Spinal cord (tissue), 10 donors: ENCODE results near the gene SCAF8. TPM values are rescaled to one million over a fixed set of nuclear protein-coding genes. Genes with fewer than 3 reads are reported as not detected.

Experiments used
- DNase-seq, 6 donors: peaks; one replicate each; pipeline versions ENCODE4 v3.0.0 to v3.0.0-alpha.2; 2013 to 2015; ENCODE audit warnings: low spot score in 6 of 6, low read depth in 4 of 6
- H3K27ac ChIP-seq: one replicate; pipeline ENCODE4 v1.5.1; 2013; ENCODE audit warnings: low read depth, low read length, control low read depth
- H3K27me3 ChIP-seq: one replicate; pipeline ENCODE4 v1.6.1; 2013; ENCODE audit warnings: low read length; ENCODE audit not compliant: control insufficient read depth, insufficient read depth
- H3K36me3 ChIP-seq: one replicate; pipeline ENCODE4 v1.6.1; 2013; ENCODE audit warnings: low read length; ENCODE audit not compliant: control insufficient read depth, insufficient read depth
- H3K4me1 ChIP-seq: one replicate; pipeline ENCODE4 v1.6.1; 2013; ENCODE audit warnings: low read length; ENCODE audit not compliant: control insufficient read depth, insufficient read depth
- H3K4me3 ChIP-seq: one replicate; pipeline ENCODE4 v1.5.1; 2013; ENCODE audit warnings: low read depth, low read length, control low read depth
- H3K9me3 ChIP-seq: one replicate; pipeline ENCODE4 v1.6.1; 2013; ENCODE audit warnings: low read length; ENCODE audit not compliant: control insufficient read depth, insufficient read depth
- WGBS: methylation state at CpG from one replicate; pipeline ENCODE4 v1.1.5; 2013; ENCODE audit warnings: missing lambda C conversion rate; ENCODE audit not compliant: insufficient coverage; 5-methylcytosine and 5-hydroxymethylcytosine counted together
- polyA plus RNA-seq, 2 donors: library from polyadenylated mRNA; unstranded; fragments of 120-200 nt; gene quantifications; one replicate each; pipeline ENCODE4 v1.2.1, GENCODE V29; 2013; ENCODE audit not compliant: insufficient read length in 2 of 2
- total RNA-seq, 2 donors: library from RNA; depleted of rRNA in 1 of 2; stranded (reverse); fragments of 120-200 nt in 1 of 2; fragments of >200 nt in 1 of 2; gene quantifications; one replicate each; pipeline versions ENCODE4 v1.2.3 to v1.2.4, GENCODE V29; 2013 to 2014
- donor health status: healthy.

Gene SCAF8
- total and polyA plus RNA-seq, 4 donors, result 31.1 to 69.8 (median 45.4) TPM

- no peak overlapping the region for H3K27ac ChIP-seq
- no peak overlapping the region for H3K4me3 ChIP-seq
- H3K4me1 ChIP-seq, result peaks cover 23% of the 10 kb centered on the region
- H3K36me3 ChIP-seq, result no peaks in the 10 kb centered on the region
- WGBS, result 94% methylated on average over 24 of the region's 24 CpGs
- H3K9me3 ChIP-seq, result no peaks in the 10 kb centered on the region
- H3K27me3 ChIP-seq, result no peaks in the 10 kb centered on the region
- DNase-seq, result no peak
Measured at GRCh38 chr6:154731296-154732218, 1.7 kb upstream of the SCAF8 start.

- Histone ChIP-seq H3K9me3 (no peaks in the 10 kb centered on the region), H3K4me1 (peaks cover 28% of the 10 kb centered on the region), H3K27me3 (no peaks in the 10 kb centered on the region), H3K36me3 (peaks cover 4% of the 10 kb centered on the region), H3K27ac (peak overlapping the region; percentile 92), H3K4me3 (peak overlapping the region; percentile 86)
- WGBS, result 5% methylated on average over 25 of the region's 26 CpGs
- peak in 3 of 6 donors; percentile 39 to 82 (median 70) for DNase-seq
Measured at GRCh38 chr6:154732538-154733182, 556 bp upstream of the SCAF8 start.

- peaks cover 4% of the 10 kb centered on the region for H3K36me3 ChIP-seq
- peak; percentile 77 to 97 (median 86) for DNase-seq
- no peaks in the 10 kb centered on the region for H3K9me3 ChIP-seq
- H3K27me3 ChIP-seq, result no peaks in the 10 kb centered on the region
- H3K4me1 ChIP-seq, result peaks cover 29% of the 10 kb centered on the region
- WGBS, result 0% methylated on average over 69 of the region's 71 CpGs
- H3K4me3 ChIP-seq, result peak overlapping the region; percentile 86
- peak overlapping the region; percentile 99 for H3K27ac ChIP-seq
Measured at GRCh38 chr6:154733626-154734382, 588 bp downstream of the SCAF8 start.

GRCh38 chr6:154736618-154737259 lies 3.5 kb downstream of the SCAF8 start:
- Histone ChIP-seq H3K27me3 (no peaks in the 10 kb centered on the region), H3K4me1 (peaks cover 28% of the 10 kb centered on the region), H3K9me3 (no peaks in the 10 kb centered on the region), H3K27ac (no peak overlapping the region), H3K36me3 (peaks cover 4% of the 10 kb centered on the region), H3K4me3 (no peak overlapping the region)
- WGBS, result no CpG with 5 or more reads among the region's 4 CpGs
- DNase-seq, result no peak

- no peak overlapping the region for H3K27ac ChIP-seq
- DNase-seq, result no peak
- no peak overlapping the region for H3K4me3 ChIP-seq
- no peaks in the 10 kb centered on the region for H3K27me3 ChIP-seq
- no CpG with 5 or more reads among the region's 9 CpGs for WGBS
- H3K9me3 ChIP-seq, result no peaks in the 10 kb centered on the region
- peaks cover 27% of the 10 kb centered on the region for H3K4me1 ChIP-seq
- peaks cover 4% of the 10 kb centered on the region for H3K36me3 ChIP-seq
Measured at GRCh38 chr6:154737424-154737823, 4.2 kb downstream of the SCAF8 start.

GRCh38 chr6:154738551-154738961 lies 5.3 kb downstream of the SCAF8 start:
- H3K4me1 ChIP-seq, result peaks cover 23% of the 10 kb centered on the region
- DNase-seq, result peak in 1 of 6 donors; percentile 11
- no peak overlapping the region for H3K4me3 ChIP-seq
- no peaks in the 10 kb centered on the region for H3K9me3 ChIP-seq
- H3K27ac ChIP-seq, result no peak overlapping the region
- no peaks in the 10 kb centered on the region for H3K27me3 ChIP-seq
- 44% methylated on average over 2 of the region's 3 CpGs for WGBS
- H3K36me3 ChIP-seq, result peaks cover 4% of the 10 kb centered on the region

GRCh38 chr6:154740658-154741057 lies 7.4 kb downstream of the SCAF8 start:
- peaks cover 15% of the 10 kb centered on the region for H3K4me1 ChIP-seq
- H3K4me3 ChIP-seq, result no peak overlapping the region
- H3K36me3 ChIP-seq, result peaks cover 4% of the 10 kb centered on the region
- H3K27me3 ChIP-seq, result no peaks in the 10 kb centered on the region
- no peak overlapping the region for H3K27ac ChIP-seq
- 93% methylated on average over 2 of the region's 5 CpGs for WGBS
- H3K9me3 ChIP-seq, result no peaks in the 10 kb centered on the region
- DNase-seq, result no peak

- H3K4me1 ChIP-seq, result no peaks in the 10 kb centered on the region
- no peaks in the 10 kb centered on the region for H3K9me3 ChIP-seq
- no peak overlapping the region for H3K4me3 ChIP-seq
- no peaks in the 10 kb centered on the region for H3K27me3 ChIP-seq
- no peaks in the 10 kb centered on the region for H3K36me3 ChIP-seq
- no peak for DNase-seq
- no peak overlapping the region for H3K27ac ChIP-seq
- WGBS, result 40% methylated on average over 1 of the region's 4 CpGs
Measured at GRCh38 chr6:154742891-154743290, 9.7 kb downstream of the SCAF8 start.
